ENCODE measurements around the gene LNPK. TPM values are rescaled to one million over a fixed set of nuclear protein-coding genes. Genes with fewer than 3 reads are reported as not detected.
"Not testable (repeated sequence)": the region's sequence is repeated elsewhere in the genome, so short reads cannot be mapped to it uniquely, and the experiment has no call there.

LNPK gene
- total RNA-seq, 1 experiment from 2014 or later: 21.8 TPM

GRCh38 chr2:175904035-175904434 lies 98.0 kb downstream of the LNPK start:
- no TSS peak for BruUV-seq (replicated peaks)
- no peak for DNase-seq (ENCODE audit: unreplicated experiment)
- no peaks in the 10 kb centered on the region for H3K36me3 Mint-ChIP-seq (ENCODE audit: insufficient read depth, unreplicated experiment)
- ChIA-PET POLR2A (no interaction called here), CTCF (no interaction called here)
- no peak overlapping the region for H3K4me3 Mint-ChIP-seq (ENCODE audit: unreplicated experiment)
- TF ChIP-seq CTCF (IDR thresholded peaks at IDR 0.05; ENCODE audit: unreplicated experiment): no peak
- no peak overlapping the region for H3K27ac Mint-ChIP-seq (ENCODE audit: low read depth, unreplicated experiment)
- peaks cover 13% of the 10 kb centered on the region for H3K27me3 Mint-ChIP-seq (ENCODE audit: insufficient read depth, unreplicated experiment)
- no peaks in the 10 kb centered on the region for H3K4me1 Mint-ChIP-seq (ENCODE audit: insufficient read depth, unreplicated experiment)
- no peaks in the 10 kb centered on the region for H3K9me3 Mint-ChIP-seq (ENCODE audit: unreplicated experiment)
- intact Hi-C loops (cut with micrococcal nuclease): no loop called here

DNA sequence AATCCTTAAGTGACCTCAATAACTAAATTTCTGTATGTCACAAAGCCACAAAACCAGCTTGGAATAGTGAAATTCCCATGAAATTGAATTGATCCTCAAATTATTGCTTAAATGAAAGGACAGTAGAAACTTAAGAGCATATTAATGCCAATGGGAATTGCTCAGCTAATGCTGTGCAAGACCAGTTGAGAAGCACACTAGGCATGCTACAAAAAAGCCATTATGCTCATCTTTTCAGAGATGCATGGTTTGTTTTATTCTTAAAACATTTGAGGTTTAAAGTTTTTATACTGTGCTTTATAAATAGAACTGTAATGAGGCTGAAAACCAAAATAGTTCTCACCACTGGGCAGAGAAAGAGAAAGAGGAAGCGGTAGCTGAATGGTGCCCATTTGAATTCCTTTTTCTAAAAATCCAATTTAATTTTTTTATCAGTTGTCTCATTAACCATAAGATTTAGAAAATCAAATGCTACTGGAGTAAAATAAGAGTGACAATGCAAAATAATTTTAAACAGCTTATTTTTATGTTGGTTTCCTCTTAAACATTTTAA lies 98.6 kb downstream of the LNPK start:
- intact Hi-C loops (cut with micrococcal nuclease): no loop called here
- no peaks in the 10 kb centered on the region for H3K9me3 Mint-ChIP-seq (ENCODE audit: unreplicated experiment)
- no peak overlapping the region for H3K4me3 Mint-ChIP-seq (ENCODE audit: unreplicated experiment)
- no TSS peak for BruUV-seq (replicated peaks)
- H3K4me1 Mint-ChIP-seq (ENCODE audit: insufficient read depth, unreplicated experiment): no peaks in the 10 kb centered on the region
- no peak for DNase-seq (ENCODE audit: unreplicated experiment)
- ChIA-PET CTCF (no interaction called here), POLR2A (no interaction called here)
- no peak overlapping the region for H3K27ac Mint-ChIP-seq (ENCODE audit: low read depth, unreplicated experiment)
- peaks cover 14% of the 10 kb centered on the region for H3K27me3 Mint-ChIP-seq (ENCODE audit: insufficient read depth, unreplicated experiment)
- no peaks in the 10 kb centered on the region for H3K36me3 Mint-ChIP-seq (ENCODE audit: insufficient read depth, unreplicated experiment)
- no peak for TF ChIP-seq CTCF (IDR thresholded peaks at IDR 0.05; ENCODE audit: unreplicated experiment)

DNA sequence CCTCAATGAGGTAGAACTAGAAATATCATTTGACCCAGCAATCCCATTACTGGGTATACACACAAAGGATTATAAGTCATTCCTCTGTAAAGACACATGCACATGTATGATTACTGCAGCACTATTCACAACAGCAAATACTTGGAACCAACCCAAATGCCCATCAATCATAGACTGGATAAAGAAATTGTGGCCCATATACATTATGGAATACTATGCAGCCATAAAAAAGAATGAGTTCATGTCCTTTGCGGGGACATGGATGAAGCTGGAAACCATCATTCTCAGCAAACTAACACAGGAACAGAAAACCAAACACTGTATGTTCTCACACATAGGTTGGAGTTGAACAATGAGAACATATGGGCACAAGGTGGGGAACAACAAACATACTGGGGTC lies 106.1 kb downstream of the LNPK start:
- H3K4me1 Mint-ChIP-seq (ENCODE audit: insufficient read depth, unreplicated experiment): not testable (repeated sequence)

GRCh38 chr2:175892046-175892445 lies 110.0 kb downstream of the LNPK start:
- no peak for DNase-seq (ENCODE audit: unreplicated experiment)
- no peak for TF ChIP-seq CTCF (IDR thresholded peaks at IDR 0.05; ENCODE audit: unreplicated experiment)
- Mint-ChIP-seq H3K9me3 (ENCODE audit: unreplicated experiment) (no peaks in the 10 kb centered on the region), H3K4me3 (ENCODE audit: unreplicated experiment) (no peak overlapping the region), H3K36me3 (ENCODE audit: insufficient read depth, unreplicated experiment) (no peaks in the 10 kb centered on the region), H3K4me1 (ENCODE audit: insufficient read depth, unreplicated experiment) (no peaks in the 10 kb centered on the region), H3K27ac (ENCODE audit: low read depth, unreplicated experiment) (no peak overlapping the region), H3K27me3 (ENCODE audit: insufficient read depth, unreplicated experiment) (peaks cover 16% of the 10 kb centered on the region)
- CTCF ChIA-PET: interaction anchor here (0.6 kb wide), 1 partner anchor 28 kb away, joined by 3 read pairs; no protein-coding TSS in a partner anchor
- intact Hi-C loops (cut with micrococcal nuclease): no loop called here
- BruUV-seq (replicated peaks): no TSS peak
- POLR2A ChIA-PET: interaction anchor here (0.6 kb wide), 1 partner anchor 167 kb away, joined by 4 read pairs; no protein-coding TSS in a partner anchor

More for the DNA sequence above, 106.1 kb downstream of the LNPK start:
- H3K27me3 Mint-ChIP-seq (ENCODE audit: insufficient read depth, unreplicated experiment): peaks cover 14% of the 10 kb centered on the region
- BruUV-seq (replicated peaks); DNase-seq (ENCODE audit: unreplicated experiment); intact Hi-C loops (cut with micrococcal nuclease); CTCF ChIA-PET; H3K27ac Mint-ChIP-seq (ENCODE audit: low read depth, unreplicated experiment); POLR2A ChIA-PET; H3K4me3 Mint-ChIP-seq (ENCODE audit: unreplicated experiment); H3K9me3 Mint-ChIP-seq (ENCODE audit: unreplicated experiment); H3K36me3 Mint-ChIP-seq (ENCODE audit: insufficient read depth, unreplicated experiment): not testable (repeated sequence)
